ENCODE results near the gene CCDC9B. TPM values are rescaled to one million over a fixed set of nuclear protein-coding genes. Genes with fewer than 3 reads are reported as not detected.

The CCDC9B gene
- 17.8 and 38.0 TPM in 2 replicates for total RNA-seq (ENCODE audit: low replicate concordance)

GRCh38 chr15:40340740-40341400, at the start of gene CCDC9B:
Gene CCDC9B, minus strand, starts transcription at chr15:40340939. Its CDS starts 120 bp downstream, at chr15:40340819.

GRCh38 chr15:40382580-40383456, 42.1 kb upstream of the CCDC9B start, which contains the start of gene KNSTRN:
Gene KNSTRN, plus strand, starts transcription at chr15:40382721. Its CDS starts 115 bp downstream, at chr15:40382836.

GRCh38 chr15:40357723-40358470, 17.2 kb upstream of the CCDC9B start, which contains the start of gene DISP2:
Gene DISP2, plus strand, starts transcription at chr15:40358219. Its CDS starts 103 bp downstream, at chr15:40358322.

GRCh38 chr15:40323239-40323952, 17.3 kb downstream of the CCDC9B start, which contains the start of gene INAFM2:
Gene INAFM2, plus strand, starts transcription at chr15:40323692. Its CDS starts 364 bp downstream, at chr15:40324056.

GRCh38 chr15:40307421-40308211, 33.1 kb downstream of the CCDC9B start, which contains the start of gene PLCB2:
Gene PLCB2, minus strand, starts transcription at chr15:40307935. Its CDS starts 263 bp downstream, at chr15:40307672.

GRCh38 chr15:40282869-40283614, 57.7 kb downstream of the CCDC9B start, which contains the start of gene ANKRD63:
Gene ANKRD63, minus strand, starts transcription at chr15:40283064. Its CDS starts 478 bp downstream, at chr15:40282586.

Other genes starting within 250 kb of the CCDC9B start
- 0.47 and 4.1 TPM in 2 replicates for gene BMF, start 232.1 kb downstream of the CCDC9B start, total RNA-seq (ENCODE audit: low replicate concordance)
- 2.9 and 7.0 TPM in 2 replicates for gene BUB1B, start 179.9 kb downstream of the CCDC9B start, total RNA-seq (ENCODE audit: low replicate concordance)
- not detected in 2 replicates for gene PAK6, start 101.9 kb downstream of the CCDC9B start, total RNA-seq (ENCODE audit: low replicate concordance)
- not detected in 2 replicates for gene ANKRD63, start 57.9 kb downstream of the CCDC9B start, total RNA-seq (ENCODE audit: low replicate concordance)
- 0.12 and 0.23 TPM in 2 replicates for gene PLCB2, start 33.0 kb downstream of the CCDC9B start, total RNA-seq (ENCODE audit: low replicate concordance)
- gene INAFM2, start 17.2 kb downstream of the CCDC9B start, total RNA-seq (ENCODE audit: low replicate concordance): 4.2 and 13.8 TPM in 2 replicates
- gene PHGR1, start 10.1 kb upstream of the CCDC9B start, total RNA-seq (ENCODE audit: low replicate concordance): not detected in 2 replicates
- under 0.01 and 0.12 TPM in 2 replicates for gene DISP2, start 17.3 kb upstream of the CCDC9B start, total RNA-seq (ENCODE audit: low replicate concordance)
- 10.5 and 27.1 TPM in 2 replicates for gene KNSTRN, start 41.8 kb upstream of the CCDC9B start, total RNA-seq (ENCODE audit: low replicate concordance)
- gene IVD, start 64.9 kb upstream of the CCDC9B start, total RNA-seq (ENCODE audit: low replicate concordance): 34.0 and 55.6 TPM in 2 replicates
- gene BAHD1, start 100.0 kb upstream of the CCDC9B start, total RNA-seq (ENCODE audit: low replicate concordance): 4.1 and 4.2 TPM in 2 replicates
- gene CHST14, start 130.0 kb upstream of the CCDC9B start, total RNA-seq (ENCODE audit: low replicate concordance): 3.3 and 8.1 TPM in 2 replicates
- gene CCDC32, start 224.1 kb upstream of the CCDC9B start, total RNA-seq (ENCODE audit: low replicate concordance): 10.2 and 20.2 TPM in 2 replicates
- gene RPUSD2, start 228.4 kb upstream of the CCDC9B start, total RNA-seq (ENCODE audit: low replicate concordance): 12.9 and 14.7 TPM in 2 replicates